GM21619 (cell line): ENCODE data around the gene CYP26C1.

Source experiments
- ATAC-seq: cut with Tn5 transposase; IDR thresholded peaks from one replicate; pipeline ENCODE4 v1.9.1; 2021; ENCODE audit not compliant: unreplicated experiment

CYP26C1 gene

GRCh38 chr10:93059975-93060886 lies at the start of gene CYP26C1:
CYP26C1 (plus strand) TSS chr10:93060798; CDS start chr10:93061264, 466 bp downstream.
- no peak for ATAC-seq

GRCh38 chr10:93015722-93016121 lies 44.9 kb upstream of the CYP26C1 start:
- no peak for ATAC-seq

DNA sequence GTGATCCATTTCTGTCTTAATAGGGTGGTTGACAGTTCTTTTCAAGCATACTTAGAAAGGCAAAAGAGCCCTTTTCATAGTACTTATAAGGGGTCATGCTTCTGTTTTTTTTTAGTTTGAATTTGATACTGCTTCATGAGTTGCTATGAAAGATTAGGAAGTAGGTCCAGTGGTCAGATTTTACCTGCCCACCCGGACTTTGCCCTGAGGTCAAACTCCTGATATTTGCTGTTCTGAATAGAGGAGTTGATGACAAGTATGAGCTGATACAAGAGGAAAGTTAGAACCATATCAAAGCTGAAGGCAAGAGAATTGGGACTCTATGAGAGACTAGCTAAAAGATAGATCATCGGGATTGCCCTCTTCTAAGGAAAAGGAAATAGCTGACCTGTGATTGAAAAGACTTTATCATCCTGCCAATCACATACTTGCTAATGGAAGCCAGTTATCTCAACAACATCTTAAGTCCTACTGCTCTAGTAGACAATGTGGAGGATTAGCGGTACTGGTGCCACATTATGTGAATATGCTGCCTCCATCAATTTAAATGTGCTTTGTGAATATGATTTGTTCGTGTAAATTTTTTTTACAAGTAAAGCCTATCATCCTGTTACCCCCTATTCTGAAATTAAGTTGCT lies 37.5 kb upstream of the CYP26C1 start:
- no peak for ATAC-seq

DNA sequence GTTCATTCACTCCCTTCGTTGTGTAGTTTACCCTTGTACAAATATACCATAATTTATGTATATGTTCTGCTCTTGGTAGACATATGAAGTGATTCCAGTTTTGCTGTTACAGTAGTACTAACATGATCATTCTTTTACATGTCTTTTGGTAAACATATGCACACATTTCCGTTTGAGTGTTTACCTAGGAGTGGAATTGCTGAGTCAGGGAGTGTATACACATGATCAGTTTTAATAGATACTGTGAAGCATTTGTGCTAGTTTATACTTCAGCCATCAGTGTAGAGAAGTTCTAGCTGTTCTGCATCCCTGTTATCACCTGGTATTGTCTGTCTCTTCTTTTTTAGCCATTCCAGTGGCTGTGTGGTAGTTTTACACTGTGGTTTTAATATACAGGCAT lies 34.5 kb upstream of the CYP26C1 start:
- ATAC-seq: no peak

DNA sequence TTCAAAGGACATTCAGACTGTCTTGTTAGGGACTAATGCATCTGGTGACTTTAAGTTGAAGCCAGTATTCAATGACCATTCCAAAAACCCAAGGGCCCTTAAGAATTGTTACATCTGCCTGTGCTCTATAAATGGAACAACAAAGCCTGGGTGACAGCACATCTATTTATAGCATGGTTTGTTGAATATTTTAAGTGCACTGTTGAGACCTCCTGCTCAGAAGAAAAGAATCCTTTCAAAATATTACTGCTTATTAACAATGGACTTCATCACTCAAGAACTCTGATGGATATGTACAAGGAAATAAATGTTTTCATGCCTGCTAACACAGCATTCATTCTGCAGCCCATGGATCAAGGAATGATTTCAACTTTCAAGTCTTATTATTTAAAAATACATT lies 33.1 kb upstream of the CYP26C1 start:
- no peak for ATAC-seq

DNA sequence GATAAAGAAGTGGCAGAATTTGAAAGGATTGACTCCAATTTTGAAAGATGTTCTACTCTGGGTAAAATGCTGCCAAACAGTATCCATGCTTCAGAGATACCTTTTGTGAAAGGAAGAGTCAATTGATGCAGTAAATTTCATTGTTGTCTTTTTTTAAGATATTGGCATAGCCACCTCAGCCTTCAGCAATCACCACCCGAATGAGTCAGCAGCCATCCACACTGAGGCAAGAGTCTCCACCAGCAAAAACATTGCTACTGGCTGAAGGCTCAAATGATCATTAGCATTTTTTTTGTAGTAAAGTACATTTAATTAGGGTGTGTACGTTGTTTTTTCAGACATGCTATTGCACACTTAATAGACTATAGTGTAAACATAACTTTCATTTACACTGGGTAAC lies 31.7 kb upstream of the CYP26C1 start:
- no peak for ATAC-seq

DNA sequence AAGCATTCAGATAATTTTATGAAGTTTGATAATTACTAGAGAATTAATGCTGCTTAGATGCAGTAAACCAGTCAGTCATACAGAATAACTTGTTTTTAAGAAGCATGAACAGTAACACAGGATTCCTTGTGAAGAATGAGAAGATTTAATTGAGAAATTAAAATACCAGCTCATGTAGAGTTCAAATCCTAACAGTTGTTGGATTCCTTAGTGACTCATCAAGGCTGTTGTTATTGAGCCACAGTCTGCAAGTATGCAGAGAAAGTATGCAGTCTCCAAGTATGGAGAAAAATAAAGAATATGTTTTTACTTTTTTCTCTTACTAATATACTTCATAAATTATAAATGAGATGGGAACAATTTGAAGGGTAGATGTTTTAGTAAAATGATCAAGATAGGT lies 30.2 kb upstream of the CYP26C1 start:
- ATAC-seq: no peak

GRCh38 chr10:93032105-93032808 lies 28.3 kb upstream of the CYP26C1 start:
- no peak for ATAC-seq

DNA sequence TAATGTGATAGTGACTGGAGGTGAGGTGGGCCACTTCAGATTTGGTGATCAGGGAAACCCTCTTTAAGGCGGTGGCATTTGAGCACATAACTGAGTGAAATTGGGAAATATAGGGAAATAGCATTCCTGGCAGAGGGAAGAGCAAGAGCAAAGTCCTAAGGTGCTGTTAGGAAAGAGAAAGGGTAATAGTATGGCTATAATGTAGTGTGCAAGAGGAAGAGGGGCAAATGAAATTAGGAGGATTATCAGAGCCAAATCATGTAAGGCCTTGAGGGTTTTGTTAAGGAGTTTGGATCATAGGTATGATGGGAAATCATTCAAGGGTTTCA lies 27.8 kb upstream of the CYP26C1 start:
- no peak for ATAC-seq

DNA sequence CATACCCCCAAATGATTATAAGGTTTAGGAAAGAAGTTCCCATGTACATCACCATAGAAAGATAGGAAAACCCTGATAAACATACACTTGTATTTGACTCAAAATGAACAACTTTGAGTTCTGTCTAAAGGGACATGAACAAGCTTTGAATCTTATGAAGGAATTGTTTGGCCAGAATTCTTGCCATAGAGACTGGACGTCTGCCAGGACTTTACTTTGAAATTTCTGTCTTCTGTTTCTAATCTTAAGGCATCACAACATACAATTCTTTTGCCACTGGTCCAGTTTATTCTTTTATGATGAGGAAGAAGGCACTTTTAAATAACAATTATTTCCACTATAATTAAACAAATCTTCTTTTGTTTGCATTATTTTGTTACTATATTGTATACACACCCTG lies 26.2 kb upstream of the CYP26C1 start:
- no peak for ATAC-seq

DNA sequence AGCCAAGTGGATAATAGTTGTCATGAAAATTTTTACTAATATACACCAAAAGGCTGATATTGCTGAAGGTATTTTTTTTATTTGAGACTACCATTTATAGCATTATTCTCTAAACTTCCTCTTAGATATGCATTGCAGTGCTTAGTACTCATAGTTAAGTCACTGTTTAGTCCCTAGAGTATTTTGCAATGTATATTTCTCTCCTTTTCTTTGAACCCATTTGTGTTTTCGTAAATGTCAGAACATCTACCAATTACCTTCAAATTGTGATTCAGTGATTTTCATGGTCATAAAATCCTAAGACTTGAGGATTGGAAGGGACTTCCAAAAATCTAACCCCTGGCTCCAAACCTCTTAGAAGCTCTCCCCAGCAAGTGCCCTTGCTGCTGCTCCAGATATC lies 21.5 kb upstream of the CYP26C1 start:
- ATAC-seq: no peak

GRCh38 chr10:93039721-93040120 lies 20.9 kb upstream of the CYP26C1 start:
- no peak for ATAC-seq

- ATAC-seq: no peak
Observed at GRCh38 chr10:93054486-93054885, 6.1 kb upstream of the CYP26C1 start.

DNA sequence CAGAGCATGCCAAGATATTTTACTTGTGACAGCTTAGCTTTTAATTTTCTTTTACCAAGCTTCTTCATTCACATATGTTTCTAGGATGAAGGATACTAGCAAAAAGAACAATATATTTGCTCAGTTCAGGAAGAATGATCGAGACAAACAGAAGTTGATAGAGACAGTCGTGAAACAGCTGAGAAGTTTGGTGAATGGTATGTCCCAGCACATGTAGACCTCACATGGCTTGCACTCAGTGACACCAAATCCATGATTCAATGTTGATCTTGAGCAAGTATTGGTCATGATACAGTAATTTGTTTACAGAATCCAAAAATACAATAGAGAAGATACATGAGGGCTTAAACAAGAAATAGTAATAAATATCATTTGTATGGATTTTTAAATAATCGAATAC lies 2.5 kb upstream of the CYP26C1 start:
- ATAC-seq: no peak

DNA sequence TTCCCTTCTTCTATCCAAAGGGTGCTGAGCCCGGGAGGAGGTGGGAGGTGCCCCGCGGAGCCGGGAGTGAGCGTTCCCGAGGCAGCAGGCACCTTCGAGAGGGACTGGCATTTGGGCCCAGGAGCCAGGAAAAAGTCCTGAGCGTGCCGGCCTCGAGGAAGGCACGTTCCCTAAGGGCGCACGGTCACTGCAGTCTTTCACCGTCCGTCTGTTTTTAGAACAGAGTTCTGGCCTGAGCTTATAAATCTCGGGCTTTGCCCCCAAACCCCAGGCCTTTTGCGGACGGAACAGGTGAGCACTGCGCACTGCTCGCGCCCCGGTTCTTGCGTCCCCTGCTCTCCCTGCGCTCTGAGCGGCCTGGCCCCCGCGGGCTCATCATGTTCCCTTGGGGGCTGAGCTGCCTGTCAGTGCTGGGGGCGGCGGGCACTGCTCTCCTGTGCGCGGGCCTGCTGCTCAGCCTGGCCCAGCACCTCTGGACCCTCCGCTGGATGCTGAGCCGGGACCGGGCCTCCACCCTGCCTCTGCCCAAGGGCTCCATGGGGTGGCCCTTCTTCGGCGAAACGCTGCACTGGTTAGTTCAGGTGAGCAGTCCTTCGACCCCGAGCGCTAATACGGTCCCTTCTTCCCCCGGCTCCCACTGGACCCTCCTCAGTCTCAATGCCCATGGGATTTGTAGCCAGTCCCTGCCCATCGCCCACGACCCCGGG lies 442 bp downstream of the CYP26C1 start:
- no peak for ATAC-seq

- ATAC-seq: no peak
Observed at GRCh38 chr10:93061594-93062513, 1.3 kb downstream of the CYP26C1 start.

DNA sequence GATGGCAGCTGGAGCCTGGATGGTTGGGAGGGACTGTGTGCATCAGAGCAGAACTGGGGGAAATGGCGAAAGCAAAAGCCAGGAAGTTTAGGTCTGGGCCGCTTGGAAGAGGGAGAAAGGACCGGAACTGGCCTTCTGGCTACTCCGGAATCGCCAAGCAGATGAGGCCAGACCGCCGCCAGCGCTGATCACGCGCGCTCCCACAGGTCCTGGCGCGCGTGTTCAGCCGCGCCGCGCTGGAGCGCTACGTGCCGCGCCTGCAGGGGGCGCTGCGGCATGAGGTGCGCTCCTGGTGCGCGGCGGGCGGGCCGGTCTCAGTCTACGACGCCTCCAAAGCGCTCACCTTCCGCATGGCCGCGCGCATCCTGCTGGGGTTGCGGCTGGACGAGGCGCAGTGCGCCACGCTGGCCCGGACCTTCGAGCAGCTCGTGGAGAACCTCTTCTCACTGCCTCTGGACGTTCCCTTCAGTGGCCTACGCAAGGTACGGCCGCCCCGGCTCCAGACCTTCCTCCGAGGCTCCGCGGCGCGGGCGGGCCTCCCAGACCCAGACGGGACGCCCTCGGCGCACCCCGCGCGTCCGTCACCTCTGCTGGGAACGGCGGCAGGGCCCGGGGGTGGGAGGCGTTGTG lies 2.0 kb downstream of the CYP26C1 start:
- ATAC-seq: no peak

DNA sequence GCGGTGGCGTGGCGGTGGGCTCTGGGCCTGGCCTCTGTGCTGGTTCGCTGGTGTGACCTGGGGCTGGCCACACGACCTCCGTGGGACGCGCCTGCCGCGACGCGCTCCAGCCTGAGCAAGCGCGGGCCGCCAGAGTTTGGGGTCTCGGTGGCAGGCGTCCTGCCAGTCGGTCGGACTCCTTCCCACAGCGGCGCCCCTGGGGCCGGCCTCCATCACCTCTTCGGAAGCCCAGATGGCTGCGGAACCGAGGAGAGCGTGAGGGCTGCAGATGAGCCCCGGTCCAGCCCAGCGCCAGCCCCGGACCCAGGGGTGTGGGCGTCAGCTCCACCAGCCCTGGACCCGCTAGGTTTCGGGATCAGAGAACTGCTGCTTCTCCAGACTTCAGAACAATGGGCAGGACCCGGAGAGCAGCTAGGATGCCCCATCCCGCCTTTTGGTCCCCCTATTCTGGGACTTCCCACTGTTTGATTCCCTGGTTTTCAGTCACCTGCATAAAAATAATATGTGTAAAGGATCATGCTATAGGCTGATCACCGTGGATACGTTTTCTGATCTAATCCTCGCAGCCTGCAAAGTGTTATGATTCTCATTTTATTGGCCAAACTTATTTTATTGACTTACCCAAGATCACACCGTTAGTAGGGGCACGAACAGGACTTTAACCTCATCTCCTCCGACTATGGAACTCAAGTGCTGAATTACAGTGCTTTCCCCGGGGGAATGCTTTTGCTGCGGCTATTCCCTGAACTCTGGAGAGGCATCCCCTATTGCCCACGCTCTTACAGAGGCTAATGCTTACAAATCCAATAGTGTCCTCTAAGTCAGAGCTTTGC lies 2.8 kb downstream of the CYP26C1 start:
- no peak for ATAC-seq
